NCI-H2171 (cell line): Measurements from ENCODE around the gene PCDHGA6.
A peak's percentile ranks its signal among the peaks of the same experiment; 100 is the strongest.
"Not testable (repeated sequence)": the region's sequence is repeated elsewhere in the genome, so short reads cannot be mapped to it uniquely, and the experiment has no call there.

Experiments used
- DNase-seq: peaks from one replicate; lab custom pipeline; 2025; lab: John Stamatoyannopoulos, UW

Gene PCDHGA6

GRCh38 chr5:141373673-141374317, at the start of gene PCDHGA6:
Gene PCDHGA6, plus strand, starts transcription at chr5:141373891. Its CDS starts 193 bp downstream, at chr5:141374084.
- no peak for DNase-seq

- no peak for DNase-seq
Observed at GRCh38 chr5:141326088-141326854, 47.4 kb upstream of the PCDHGA6 start.

- no peak for DNase-seq
Observed at GRCh38 chr5:141328231-141328630, 45.5 kb upstream of the PCDHGA6 start.

- DNase-seq: peak; percentile 1
Observed at GRCh38 chr5:141330299-141331080, 43.2 kb upstream of the PCDHGA6 start, which contains the start of gene PCDHGA1. Gene PCDHGA1, plus strand, starts transcription at chr5:141330514.

- DNase-seq: not testable (repeated sequence)
Observed at GRCh38 chr5:141332571-141332970, 41.1 kb upstream of the PCDHGA6 start.

GRCh38 chr5:141338538-141339306, 35.0 kb upstream of the PCDHGA6 start, which contains the start of gene PCDHGA2:
Gene PCDHGA2, plus strand, starts transcription at chr5:141338760.
- no peak for DNase-seq

GRCh38 chr5:141340781-141341354, 32.8 kb upstream of the PCDHGA6 start:
- DNase-seq: not testable (repeated sequence)

GRCh38 chr5:141342773-141343172, 30.9 kb upstream of the PCDHGA6 start:
- no peak for DNase-seq

- no peak for DNase-seq
Observed at GRCh38 chr5:141343242-141343952, 30.3 kb upstream of the PCDHGA6 start, which contains the start of gene PCDHGA3. Gene PCDHGA3, plus strand, starts transcription at chr5:141343829. Its CDS starts 205 bp downstream, at chr5:141344034.

- DNase-seq: no peak
Observed at GRCh38 chr5:141343953-141344463, 29.7 kb upstream of the PCDHGA6 start.

- DNase-seq: no peak
Observed at GRCh38 chr5:141345327-141345726, 28.4 kb upstream of the PCDHGA6 start.

GRCh38 chr5:141346017-141346416, 27.7 kb upstream of the PCDHGA6 start:
- not testable (repeated sequence) for DNase-seq

GRCh38 chr5:141349917-141350619, 23.6 kb upstream of the PCDHGA6 start, which contains the start of gene PCDHGB1:
Gene PCDHGB1, plus strand, starts transcription at chr5:141350099. Its CDS starts 162 bp downstream, at chr5:141350261.
- DNase-seq: peak; percentile 4

GRCh38 chr5:141351591-141351990, 22.1 kb upstream of the PCDHGA6 start:
- DNase-seq: no peak

GRCh38 chr5:141354900-141355469, 18.7 kb upstream of the PCDHGA6 start, which contains the start of gene PCDHGA4:
Gene PCDHGA4, plus strand, starts transcription at chr5:141355021. Its CDS starts 87 bp downstream, at chr5:141355108.
- no peak for DNase-seq

- DNase-seq: no peak
Observed at GRCh38 chr5:141355641-141356040, 18.1 kb upstream of the PCDHGA6 start.

- DNase-seq: no peak
Observed at GRCh38 chr5:141356133-141356532, 17.6 kb upstream of the PCDHGA6 start.

- DNase-seq: no peak
Observed at GRCh38 chr5:141356950-141357349, 16.7 kb upstream of the PCDHGA6 start.
